NCI-H226 (cell line): Measurements from ENCODE around the gene CLTB.

Experiments used
- DNase-seq: peaks from one replicate; pipeline ENCODE4 v3.0.0-alpha.2; 2015

The CLTB gene

DNA sequence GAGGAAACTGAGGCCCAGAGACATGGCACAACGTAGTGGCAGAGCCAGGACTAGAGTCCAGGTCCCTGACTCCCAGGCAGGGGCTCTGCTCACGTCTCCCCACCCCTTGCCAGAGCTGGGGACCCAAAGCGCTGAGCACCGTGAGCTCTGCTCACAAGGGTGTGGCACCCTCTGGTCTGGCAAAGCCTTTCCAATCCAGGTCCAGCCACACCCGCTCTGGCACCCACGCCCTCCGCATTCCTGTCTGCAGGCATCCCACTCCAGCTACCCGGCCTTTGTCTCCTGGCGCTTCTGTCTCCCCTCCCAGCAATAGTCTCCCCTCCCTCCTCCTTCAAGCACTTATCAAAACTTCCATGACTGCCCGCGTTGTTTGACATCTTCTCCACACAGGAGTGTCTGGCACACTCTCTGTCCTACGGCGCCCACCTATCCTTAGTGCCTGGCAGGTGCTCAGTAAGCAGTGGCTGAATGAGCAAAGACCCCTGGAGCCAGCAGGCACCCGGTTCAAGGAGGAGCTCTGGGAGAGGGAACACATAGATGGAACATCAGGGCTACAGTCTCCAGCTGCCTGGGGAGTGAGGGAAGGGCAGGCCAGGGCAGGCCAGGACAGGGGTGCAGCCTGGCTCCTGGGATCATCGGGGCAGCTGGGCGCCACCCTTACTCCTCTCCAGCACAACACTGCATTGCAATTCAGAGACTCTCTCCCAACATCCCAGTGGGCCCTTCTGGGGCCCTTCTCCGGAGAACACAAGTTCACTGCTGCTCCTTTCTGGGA, 15.8 kb downstream of the CLTB start:
- DNase-seq: peak; percentile 50

DNA sequence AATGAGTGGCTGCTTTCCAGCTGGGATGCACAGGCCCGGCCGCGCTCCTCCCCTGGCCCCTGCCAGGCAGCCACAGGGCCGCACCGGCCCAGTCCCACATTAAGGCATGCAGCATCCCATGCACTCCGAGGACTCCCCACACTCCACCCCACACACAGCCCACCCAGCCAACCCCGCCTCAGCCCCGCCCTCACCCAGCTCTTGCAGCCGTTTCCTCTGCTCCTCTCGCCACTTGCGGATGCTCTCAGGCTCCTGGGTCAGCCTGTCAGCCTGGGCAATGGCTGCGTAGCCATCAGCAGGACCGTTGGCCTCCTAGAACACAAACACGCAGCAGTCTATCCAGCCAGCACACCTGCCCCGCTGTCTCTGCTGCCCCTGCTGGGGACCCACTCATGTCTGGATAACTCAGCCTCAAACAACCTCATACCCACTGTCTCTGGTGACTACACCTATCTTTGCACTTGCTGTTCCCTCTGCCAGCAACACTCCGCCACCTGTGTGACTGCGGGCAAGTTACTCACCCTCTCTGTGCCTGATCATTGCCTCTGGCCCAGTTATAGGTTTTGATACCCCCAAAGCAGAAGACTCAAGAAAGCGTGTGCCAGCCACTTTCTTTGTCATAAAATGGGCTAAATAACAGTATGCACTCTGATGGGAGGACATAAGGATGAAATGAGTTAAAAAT, 18.5 kb downstream of the CLTB start:
- DNase-seq: no peak

DNA sequence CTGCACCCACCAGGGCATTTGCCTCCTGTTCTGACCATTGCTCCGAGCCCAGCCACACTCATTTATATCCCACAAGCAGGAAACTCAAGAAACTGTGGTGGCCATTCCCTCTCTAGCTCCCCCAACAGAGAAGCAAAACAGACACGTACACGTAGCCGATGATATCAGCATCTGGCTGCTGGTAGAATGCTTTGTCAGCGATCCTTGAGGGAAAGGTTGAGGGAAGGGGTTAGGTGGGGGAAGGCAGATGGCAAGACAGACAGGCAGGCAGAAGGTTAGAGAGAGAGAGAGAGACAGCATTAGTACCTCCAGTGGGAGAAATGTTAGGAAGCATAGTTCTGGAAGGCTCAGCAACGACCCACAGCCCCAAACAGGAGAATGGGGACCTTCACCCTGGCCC, 20.0 kb downstream of the CLTB start:
- no peak for DNase-seq

DNA sequence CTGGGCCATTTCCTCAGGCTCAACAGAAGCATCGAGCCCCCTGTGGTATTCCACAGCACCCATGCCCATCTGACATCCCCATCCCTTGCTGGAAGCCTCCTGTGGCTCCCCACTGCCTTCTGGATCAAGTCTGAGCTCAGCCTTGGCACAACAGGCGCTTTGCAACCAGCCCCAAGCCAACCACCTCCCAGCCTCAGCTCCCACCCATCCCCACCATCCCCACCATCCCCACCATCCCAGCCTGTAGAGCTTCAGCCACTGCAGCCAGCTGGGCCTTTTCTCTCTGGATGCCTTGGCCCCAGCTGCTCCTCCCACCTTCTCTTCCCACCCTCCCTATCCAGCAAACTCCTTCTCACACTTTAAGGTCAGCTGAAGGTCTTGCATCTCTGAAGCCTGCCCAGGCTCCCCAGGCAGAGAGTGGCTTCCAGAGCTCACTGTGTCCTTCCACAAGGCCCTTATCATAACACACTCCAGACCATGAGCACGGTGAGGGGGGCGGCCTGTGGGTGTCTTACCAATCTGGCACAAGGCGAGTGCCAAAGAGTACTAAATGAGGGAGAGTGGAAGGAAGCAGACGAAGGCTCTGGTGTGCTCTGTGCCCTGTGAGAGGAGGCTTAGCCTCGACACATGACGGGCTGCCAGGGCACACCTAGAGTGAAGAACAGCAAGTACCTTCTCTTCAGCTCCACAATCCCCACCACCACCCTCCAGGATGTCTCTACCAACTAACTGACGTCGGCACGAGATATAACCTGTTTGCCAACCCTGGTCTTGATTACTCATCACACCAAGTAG, 21.3 kb downstream of the CLTB start:
- no peak for DNase-seq

DNA sequence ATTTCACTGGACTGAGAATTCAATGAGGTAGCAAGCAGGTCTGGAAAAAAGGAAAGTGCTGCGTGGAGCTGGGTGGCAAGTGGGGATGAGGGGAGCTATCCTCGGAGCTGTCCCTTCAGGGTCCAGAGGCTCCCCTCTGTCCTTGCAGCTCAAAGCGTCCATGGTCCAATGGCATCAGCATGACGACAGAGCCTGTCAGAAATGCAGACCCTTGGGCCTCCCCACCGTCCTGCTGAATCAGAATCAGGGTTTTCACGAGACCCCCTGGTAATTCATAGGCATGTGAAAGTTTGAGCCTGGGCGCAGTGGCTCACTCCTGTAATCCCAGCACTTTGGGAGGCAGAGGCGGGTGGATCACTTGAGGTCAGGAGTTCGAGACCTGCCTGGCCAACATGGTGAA, 22.2 kb downstream of the CLTB start:
- no peak for DNase-seq

DNA sequence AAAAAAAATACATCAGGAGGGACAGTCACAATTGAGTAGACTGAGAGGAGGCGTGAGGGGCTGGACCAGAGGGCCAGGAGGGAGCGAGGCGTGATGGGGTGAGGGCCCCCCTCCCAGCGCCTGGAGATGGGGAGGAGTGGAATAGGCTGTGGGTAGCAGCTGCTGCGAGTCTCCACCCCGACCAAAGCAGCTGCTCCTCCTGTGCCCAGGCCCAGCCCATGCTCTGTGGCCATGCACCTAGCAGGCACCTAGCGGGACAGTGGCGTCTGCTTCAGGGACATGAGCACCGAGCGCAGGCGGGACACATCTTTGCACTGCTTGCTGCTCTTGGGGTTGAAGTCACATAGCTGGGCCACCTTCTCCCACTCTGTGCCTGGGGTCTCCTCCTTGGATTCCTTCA, 23.8 kb downstream of the CLTB start:
- no peak for DNase-seq

DNA sequence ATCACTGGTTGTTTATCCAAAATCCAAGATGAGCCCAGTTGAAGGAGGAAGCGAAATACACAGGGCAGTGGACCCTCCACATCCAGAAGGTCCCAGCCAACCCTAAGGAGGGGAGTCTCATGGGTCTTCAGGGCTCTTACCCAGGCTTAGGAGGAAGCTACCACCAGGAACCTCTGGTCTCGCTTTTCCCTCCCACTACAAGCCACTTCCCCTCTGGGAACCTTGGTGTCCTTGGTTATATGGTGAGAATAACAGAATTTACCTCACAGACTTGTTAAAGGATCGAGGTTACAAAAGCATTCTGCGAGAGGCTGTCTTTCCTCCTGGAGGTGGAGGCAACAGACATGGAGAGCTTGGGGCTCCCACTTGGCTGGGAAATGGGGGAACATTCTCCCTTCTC, 24.3 kb downstream of the CLTB start:
- DNase-seq: no peak

DNA sequence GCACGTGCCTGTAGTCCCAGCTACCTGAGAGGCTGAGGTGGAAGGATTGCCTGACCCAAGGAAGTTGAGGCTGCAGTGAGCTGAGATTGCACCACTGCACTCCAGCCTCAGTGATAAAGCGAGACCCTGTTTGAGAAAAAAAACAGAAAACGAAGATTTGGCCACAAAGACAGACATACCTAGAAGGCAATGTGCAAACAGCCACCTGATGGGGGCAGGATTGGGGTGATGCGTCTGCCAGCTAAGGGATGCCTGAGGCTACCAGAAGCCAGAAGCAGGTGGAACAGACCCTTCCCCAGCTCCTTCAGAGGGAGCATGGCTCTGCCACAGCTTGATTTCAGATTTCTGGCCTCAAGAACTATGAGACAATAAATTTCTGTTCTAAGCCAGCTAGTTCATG, 24.9 kb downstream of the CLTB start:
- DNase-seq: no peak

DNA sequence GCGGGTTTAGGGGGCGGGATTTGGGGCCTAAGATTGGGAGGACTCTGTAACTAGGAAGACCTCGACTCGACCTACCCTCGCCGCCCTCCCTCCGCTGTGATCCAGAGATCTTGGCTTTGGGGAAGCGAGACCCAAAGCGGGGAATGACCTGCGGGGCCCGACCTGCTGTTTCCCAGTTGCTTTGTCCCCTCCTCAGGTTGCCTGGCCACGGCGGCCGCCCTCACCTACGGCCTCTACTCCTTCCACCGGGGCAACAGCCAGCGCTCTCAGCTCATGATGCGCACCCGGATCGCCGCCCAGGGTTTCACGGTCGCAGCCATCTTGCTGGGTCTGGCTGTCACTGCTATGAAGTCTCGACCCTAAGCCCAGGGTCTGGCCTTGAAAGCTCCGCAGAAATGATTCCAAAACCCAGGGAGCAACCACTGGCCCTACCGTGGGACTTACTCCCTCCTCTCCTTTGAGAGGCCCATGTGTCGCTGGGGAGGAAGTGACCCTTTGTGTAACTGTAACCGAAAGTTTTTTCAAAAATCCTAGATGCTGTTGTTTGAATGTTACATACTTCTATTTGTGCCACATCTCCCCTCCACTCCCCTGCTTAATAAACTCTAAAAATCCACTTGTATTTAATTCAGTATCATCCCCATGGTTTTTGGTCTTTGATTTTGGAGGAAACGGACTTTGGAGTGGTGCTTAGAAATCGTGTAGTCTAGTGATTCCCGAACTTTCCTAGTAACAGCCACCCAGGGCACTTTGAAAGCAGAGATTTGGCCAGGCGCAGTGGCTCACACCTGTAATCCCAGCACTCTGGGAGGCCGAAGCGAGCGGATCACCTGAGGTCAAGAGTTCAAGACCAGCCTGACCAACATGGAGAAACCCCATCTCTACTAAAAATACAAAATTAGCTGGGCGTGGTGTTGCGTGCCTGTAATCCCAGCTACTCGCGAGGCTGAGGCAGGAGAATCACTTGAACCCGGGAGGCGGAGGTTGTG, 26.9 kb downstream of the CLTB start:
- no peak for DNase-seq

DNA sequence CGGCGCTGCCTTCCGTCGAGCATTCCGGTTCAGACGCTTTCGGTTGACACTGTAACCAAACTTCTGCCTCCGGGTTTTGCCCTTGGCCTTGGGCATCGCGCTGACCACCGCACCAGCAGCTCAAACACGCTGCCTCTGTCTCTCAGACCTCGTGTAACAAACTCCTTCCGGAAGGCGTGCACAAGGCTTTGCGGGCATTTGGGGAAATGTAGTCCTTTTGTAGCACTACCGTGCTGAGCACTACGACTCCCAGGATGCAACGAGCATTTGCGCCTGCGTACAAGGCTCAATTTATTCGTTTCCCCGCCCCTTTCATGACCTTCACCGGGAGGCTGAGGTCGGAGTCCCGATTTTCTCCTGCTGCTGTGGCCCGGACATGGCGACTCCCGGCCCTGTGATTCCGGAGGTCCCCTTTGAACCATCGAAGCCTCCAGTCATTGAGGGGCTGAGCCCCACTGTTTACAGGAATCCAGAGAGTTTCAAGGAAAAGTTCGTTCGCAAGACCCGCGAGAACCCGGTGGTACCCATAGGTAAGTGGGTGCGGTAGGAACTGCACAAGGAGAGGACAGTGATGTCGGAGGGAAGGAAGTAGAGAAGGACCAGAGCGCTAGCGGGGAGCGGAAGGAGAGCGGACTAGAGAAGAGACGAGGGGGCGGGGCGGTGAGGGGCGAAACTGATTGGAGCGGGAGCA, 27.8 kb downstream of the CLTB start, which contains the start of the genes HIGD2A and NOP16:
Gene HIGD2A, plus strand, starts transcription at position 308 of the 691 bp plus-strand sequence. Its CDS starts 69 bp downstream, at position 377.
Gene NOP16, minus strand, starts transcription at position 155 of the 691 bp plus-strand sequence. Its CDS starts 59 bp downstream, at position 96.
- peak; percentile 98 for DNase-seq

DNA sequence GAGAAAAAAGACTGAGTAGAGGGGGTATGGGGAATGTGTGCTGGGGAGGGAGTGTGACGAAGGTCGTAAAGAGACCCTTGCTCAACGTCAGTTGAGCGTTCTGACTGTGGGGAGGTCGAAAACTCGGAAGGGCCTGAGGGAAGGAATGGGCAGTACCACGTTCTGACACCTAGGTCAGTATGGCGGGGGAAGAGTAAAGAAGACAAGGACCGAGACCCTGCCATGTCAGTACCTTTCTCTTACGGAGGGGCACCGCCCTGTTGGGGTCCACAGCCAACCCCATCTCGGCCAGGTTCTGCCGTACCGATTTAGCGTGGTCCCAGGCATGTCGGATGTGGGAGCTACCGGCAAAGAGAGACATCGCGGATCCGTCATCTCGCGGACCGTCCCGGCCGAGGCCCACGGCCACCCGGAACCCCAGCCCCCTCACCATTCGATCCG, 28.3 kb downstream of the CLTB start:
- no peak for DNase-seq

DNA sequence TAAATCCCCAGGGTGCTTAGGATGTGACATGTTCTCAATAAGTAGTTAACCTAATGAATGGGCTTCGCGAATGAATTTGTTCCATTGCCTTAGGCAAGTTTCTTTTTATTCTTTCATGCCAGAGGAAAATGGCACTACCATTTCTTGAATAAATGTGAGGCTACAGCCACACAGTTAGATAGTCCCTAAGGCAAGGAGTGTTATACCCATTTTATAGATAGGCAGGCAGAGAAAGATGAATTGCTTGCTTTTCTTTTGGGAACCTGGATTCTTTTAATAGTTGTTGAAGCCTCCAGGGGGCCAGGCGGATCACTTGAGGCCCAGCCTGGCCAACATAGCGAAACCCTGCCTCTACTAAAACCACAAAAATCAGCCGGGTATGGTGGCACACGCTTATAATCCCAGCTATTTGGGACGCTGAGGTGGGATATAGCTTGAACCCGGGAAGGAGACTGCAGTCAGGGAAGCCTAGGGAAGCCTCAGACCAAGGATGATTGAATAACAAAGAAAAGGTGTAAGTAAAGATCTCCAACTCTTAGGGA, 28.9 kb downstream of the CLTB start:
- DNase-seq: no peak

DNA sequence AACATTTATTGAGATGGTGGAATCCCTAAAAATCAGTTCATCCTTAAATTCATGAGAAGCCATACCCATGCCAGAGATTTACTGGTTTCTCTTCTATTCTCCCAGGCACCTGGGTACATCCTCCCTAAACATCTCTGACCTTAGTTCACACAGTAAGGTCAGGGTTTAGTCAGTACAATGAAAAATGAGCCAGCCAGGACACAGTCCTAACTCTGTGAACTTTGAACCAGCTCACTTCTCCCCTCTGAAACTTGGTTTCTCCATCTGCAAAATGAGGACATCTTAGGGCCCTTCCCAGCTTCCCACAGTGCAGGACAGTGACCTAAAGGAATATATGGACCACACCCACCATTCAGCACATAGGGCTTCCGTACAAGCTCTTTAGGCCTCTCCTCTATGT, 29.8 kb downstream of the CLTB start:
- DNase-seq: no peak

DNA sequence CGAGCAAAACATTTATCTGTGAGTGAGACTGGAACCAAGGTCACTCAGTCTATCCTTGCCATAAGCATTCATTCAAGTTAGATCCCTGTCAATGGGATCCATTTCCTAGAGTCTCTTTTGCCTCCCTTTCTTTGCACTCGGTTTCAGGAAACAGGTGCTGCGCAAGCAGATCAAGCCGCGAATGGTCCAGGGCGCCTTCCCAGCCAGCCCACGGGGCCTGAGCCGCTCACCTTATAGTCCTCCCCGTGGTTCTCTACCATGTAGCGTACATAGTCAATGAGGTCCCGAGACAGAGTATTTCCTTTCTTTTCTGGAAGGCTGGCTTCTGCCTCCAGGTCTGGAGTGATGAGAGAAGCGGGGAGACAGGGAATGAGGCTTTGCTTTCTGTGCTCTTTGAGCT, 31.3 kb downstream of the CLTB start:
- DNase-seq: no peak

DNA sequence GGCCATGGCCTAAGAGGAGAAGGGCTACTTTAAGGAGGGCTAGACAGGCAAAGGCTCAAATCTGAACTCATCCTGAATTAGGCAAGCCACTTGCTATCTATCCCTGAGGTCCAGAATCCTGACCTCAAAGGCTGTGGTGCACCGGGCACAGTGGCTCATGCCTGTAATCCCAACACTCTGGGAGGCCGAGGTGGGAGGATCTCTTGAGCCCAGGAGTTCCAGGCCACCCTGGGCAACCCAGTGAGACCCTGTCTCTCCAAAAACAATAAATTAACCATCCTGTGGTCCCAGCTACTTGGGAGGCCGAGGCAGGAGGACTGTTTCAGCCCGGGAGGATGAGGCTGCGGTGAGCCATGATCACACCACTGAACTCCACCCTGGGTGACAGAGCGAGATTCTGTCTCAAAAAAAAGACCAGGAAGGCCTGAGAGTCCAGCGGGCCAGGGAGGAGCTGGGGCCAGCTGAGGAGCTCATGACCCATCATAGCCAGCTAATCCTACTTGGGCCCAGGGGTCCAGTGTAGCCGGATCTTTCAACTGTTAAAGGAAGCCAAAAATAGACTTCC, 31.9 kb downstream of the CLTB start:
- no peak for DNase-seq

DNA sequence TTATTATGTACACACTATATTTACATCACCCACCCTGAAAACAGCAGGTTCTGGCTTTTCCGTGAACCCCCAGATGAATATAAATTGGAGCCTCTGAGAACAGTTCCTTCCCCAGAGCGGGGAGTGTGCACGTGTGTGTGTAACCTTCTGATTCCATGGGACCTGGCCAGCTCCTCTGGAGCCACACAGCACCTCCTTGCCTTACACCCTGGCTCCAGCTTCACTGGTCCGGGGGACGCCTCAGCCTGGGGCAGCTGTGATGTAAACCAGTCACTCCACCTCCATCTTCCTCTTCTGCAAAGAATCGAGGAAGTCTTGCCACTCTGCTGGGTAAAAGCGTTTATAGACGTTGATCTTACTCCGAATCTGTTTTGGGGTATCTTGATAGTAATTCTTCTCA, 32.4 kb downstream of the CLTB start:
- DNase-seq: no peak

DNA sequence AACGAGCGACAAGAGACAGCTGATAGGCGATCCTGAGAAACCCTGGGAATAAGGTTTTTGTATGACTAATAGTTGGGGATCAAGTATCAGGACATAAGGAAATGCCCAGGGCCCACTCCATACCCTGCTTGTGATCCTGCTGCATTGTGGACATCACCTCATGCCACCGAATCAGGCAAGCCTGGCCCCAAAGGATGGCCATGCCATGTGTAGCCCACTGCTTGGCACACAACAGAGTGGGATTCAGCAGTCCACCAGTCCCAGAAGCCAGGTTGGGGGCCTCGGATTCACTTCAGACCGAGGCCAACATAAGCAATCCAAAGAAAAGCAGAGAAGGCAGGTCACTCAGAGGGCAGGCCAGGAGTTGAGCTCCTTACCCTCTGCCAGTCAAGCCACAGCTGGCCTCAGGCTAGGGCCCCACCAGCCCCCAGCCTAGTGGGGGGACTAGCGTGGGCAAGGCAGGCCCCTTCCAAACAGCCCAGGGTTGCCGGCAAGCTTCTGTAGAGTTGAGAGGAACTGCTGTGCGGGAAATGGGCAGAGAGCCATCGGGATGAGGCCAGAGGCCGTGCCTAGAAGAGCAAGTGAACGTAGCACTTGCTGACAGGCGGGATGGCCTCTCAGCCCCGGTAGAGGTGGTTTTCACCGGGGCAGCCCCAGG, 33.0 kb downstream of the CLTB start:
- no peak for DNase-seq

DNA sequence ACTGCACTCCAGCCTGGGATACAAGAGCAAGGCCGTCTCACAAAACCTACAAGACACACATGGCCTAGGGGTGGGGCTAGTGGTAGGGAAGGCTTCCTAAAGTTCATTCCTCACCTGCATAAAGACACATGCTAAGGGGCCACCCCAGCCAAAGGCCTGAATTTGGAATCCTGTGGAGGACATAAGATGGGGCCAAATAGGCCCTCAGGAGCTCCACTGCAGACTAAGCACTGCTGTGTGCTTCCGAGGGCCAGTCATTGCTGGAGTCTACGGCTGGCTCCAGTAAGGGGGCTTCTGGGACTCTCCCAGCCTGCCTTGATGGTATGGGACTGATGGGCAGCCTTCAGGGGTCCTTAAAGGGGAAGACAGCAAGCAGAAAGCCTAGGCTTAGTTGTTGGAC, 33.6 kb downstream of the CLTB start:
- DNase-seq: no peak

DNA sequence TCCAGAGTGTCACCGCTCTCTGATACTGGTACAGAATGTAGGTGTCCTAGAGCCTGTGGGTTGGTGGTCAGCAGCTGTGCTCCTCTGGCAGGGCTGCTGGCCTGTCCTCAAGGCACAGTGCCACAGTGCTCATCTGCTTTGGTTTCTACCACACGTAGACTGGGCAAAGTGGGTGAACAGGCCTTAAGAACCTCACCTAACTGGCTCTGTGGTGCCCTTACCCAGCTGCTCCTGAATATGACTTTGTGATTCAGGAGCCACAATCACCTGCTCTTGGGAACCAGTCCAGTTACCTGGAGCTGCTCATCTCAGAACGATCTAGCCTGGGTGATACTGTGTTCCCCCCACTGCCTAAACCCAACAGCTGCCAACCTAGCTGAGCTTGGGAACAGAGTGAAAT, 34.4 kb downstream of the CLTB start:
- DNase-seq: no peak

DNA sequence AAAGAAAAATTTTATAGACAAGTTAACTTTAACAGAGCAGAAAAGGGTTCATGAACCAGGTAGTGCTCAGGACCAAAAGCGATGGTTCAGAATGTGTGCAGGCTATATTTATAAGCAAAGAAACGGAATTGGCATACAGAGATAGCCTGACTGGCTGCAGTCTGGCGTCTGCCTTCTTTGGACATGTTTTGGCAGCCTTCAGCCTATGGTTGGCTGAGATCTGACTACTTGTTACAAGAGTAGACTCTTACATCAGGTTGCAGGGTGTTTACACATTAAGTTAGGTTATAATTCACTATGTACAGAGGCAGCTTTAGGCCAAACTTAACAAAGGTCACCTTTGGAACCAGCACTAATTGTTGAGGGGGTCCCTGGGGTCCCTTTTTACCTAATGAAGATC, 34.9 kb downstream of the CLTB start:
- DNase-seq: no peak
